Calu3 (cell line): ENCODE measurements around the gene MYO1B. TPM values are rescaled to one million over a fixed set of nuclear protein-coding genes. Genes with fewer than 3 reads are reported as not detected.

ENCODE experiments used
- BruUV-seq: library from RNA; stranded (reverse); fragments of 400-500 nt; replicated peaks from 2 replicates; lab custom pipeline; 2021; lab: Mats Ljungman, UMichigan
- CTCF ChIA-PET: fragments of 300-600 bp; sonication (Branson Sonifier 250); formaldehyde crosslinking; loops from one replicate; lab custom pipeline; 2022; ENCODE audit warnings: antibody characterized with exemption; lab: Charles Lee
- DNase-seq: peaks from one replicate; pipeline ENCODE4 v3.0.0; 2022
- H3K27ac Mint-ChIP-seq: one replicate; pipeline ENCODE4 v1.8.0; 2022; ENCODE audit warnings: mixed read lengths; ENCODE audit not compliant: unreplicated experiment
- H3K27me3 Mint-ChIP-seq: one replicate; pipeline ENCODE4 v1.8.0; 2022; ENCODE audit warnings: mixed read lengths; ENCODE audit not compliant: unreplicated experiment
- H3K36me3 Mint-ChIP-seq: one replicate; pipeline ENCODE4 v1.8.0; 2022; ENCODE audit warnings: mild to moderate bottlenecking, moderate library complexity, mixed read lengths; ENCODE audit not compliant: insufficient read depth, unreplicated experiment
- H3K4me1 Mint-ChIP-seq: one replicate; pipeline ENCODE4 v1.8.0; 2022; ENCODE audit warnings: mild to moderate bottlenecking, low read depth, mixed read lengths; ENCODE audit not compliant: unreplicated experiment
- H3K4me3 Mint-ChIP-seq: one replicate; pipeline ENCODE4 v1.8.0; 2022; ENCODE audit warnings: mild to moderate bottlenecking, low read depth, moderate library complexity, mixed read lengths; ENCODE audit not compliant: unreplicated experiment
- H3K9me3 Mint-ChIP-seq: one replicate; pipeline ENCODE4 v1.8.0; 2022; ENCODE audit warnings: low read depth, mixed read lengths; ENCODE audit not compliant: unreplicated experiment
- intact Hi-C: fragments of 100-400 bp; cut with micrococcal nuclease; formaldehyde crosslinking; loops from one replicate; pipeline ENCODE4 v1.10.0; 2022; ENCODE audit not compliant: unreplicated experiment
- total RNA-seq: library from RNA; stranded (reverse); gene quantifications from 2 replicates; pipeline ENCODE4 v1.2.3, GENCODE V29; 2022
- TF ChIP-seq, protein P1 (sequence below): fragments of 200-600 bp; IDR thresholded peaks from one replicate; pipeline ENCODE4 v1.8.0; 2022; ENCODE audit warnings: antibody characterized with exemption; ENCODE audit not compliant: unreplicated experiment

The MYO1B gene
- total RNA-seq, 1 experiment from 2014 or later: 64.5 TPM

DNA sequence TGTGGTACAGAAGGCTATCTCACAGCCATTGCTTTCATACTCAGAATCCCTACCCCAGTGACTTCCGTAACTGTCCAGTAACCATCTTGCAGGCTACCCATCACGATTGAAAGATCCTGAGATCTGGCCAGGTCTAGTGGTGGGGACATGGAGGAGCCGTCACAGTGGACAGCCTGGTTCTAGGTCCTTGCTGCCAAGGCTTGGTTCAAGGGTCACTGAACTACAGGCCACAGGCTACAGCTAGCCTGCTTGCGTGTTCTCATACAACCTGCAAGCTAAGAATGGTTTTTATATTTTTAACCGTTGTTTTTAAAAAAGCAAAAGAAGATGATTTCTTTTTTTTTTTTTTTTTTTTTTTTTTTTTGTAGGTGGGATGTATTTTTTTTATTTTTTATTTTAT, 151.6 kb downstream of the MYO1B start:
- Mint-ChIP-seq H3K9me3 (no peaks in the 10 kb centered on the region), H3K27me3 (no peaks in the 10 kb centered on the region), H3K4me1 (no peaks in the 10 kb centered on the region), H3K4me3 (no peak overlapping the region), H3K36me3 (peaks cover 12% of the 10 kb centered on the region), H3K27ac (no peak overlapping the region)
- no peak for DNase-seq
- CTCF ChIA-PET: no interaction called here
- intact Hi-C loops: no loop called here
- no TSS peak for BruUV-seq
- TF ChIP-seq, protein P1, sequence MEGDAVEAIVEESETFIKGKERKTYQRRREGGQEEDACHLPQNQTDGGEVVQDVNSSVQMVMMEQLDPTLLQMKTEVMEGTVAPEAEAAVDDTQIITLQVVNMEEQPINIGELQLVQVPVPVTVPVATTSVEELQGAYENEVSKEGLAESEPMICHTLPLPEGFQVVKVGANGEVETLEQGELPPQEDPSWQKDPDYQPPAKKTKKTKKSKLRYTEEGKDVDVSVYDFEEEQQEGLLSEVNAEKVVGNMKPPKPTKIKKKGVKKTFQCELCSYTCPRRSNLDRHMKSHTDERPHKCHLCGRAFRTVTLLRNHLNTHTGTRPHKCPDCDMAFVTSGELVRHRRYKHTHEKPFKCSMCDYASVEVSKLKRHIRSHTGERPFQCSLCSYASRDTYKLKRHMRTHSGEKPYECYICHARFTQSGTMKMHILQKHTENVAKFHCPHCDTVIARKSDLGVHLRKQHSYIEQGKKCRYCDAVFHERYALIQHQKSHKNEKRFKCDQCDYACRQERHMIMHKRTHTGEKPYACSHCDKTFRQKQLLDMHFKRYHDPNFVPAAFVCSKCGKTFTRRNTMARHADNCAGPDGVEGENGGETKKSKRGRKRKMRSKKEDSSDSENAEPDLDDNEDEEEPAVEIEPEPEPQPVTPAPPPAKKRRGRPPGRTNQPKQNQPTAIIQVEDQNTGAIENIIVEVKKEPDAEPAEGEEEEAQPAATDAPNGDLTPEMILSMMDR: no peak

DNA sequence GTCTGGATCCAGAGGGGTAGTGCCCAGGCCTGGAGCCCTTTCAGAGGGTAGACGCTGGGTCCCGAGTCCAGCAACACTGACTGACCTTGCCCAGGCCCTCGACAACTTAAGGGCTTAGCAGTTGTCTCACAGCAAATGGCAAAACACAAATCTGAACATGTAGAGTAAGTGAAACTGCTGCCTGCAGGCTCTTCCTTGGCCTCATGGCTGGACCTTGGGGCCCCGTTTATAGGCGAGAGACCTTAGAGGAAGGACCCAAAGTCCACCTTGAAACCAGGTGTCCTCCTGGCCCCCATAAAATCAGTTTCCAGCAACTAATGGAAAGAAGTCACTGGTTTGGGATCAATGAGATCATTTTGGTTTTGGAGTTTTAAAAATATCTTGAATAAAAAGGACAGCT, 154.4 kb downstream of the MYO1B start:
- Mint-ChIP-seq H3K27me3 (no peaks in the 10 kb centered on the region), H3K4me3 (no peak overlapping the region), H3K4me1 (peaks cover 4% of the 10 kb centered on the region), H3K9me3 (no peaks in the 10 kb centered on the region), H3K27ac (no peak overlapping the region), H3K36me3 (peaks cover 17% of the 10 kb centered on the region)
- no TSS peak for BruUV-seq
- CTCF ChIA-PET: no interaction called here
- DNase-seq: no peak
- intact Hi-C loops: no loop called here
- TF ChIP-seq, protein P1: no peak

DNA sequence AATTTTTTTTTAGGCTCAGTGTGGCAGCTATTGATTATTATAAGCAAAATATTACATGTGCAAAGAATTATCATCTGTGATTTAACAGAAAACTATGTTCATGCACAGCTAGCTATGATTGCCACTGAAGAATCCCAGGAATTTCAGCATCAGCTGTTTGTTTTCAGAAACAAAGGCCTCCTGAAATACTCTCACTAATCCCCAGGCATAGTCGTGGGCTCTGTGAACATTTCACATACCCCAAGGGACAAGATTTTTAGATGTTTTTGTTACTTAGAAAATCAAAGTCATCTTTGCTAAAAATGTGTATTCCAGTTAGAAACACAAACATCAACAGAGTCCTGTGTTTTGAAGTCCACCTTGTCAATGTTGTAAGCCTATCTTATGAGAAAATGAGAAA, 156.1 kb downstream of the MYO1B start:
- DNase-seq: no peak

DNA sequence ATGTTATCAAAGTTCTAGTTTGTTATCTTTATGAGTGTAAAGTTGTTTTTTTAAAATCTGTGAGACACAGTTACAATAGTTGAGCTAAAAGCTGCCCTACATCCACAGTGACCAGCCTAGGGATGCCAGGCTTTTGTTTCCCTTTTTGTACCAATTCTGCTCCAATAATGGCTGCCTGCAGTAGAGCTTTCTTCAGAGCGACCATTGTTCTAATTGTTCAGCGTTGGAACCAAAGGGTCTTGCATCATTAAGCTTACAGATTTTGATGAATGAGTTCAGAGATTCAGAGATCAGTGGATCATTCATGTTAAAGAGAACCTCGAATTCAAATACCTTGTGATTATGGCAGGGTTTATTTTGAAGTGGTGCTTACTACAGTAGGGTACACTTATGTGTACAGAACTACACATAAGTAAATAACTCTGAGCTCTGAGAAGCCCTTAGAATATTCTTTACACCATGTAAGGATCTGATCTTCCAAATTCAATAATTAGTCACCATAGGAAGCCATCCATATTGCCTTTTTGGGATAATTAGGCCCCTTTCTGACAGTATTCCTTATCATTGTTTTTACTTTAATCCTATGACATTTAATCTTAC, 157.9 kb downstream of the MYO1B start:
- Mint-ChIP-seq H3K9me3 (no peaks in the 10 kb centered on the region), H3K27ac (no peak overlapping the region), H3K36me3 (peaks cover 17% of the 10 kb centered on the region), H3K4me3 (no peak overlapping the region), H3K27me3 (no peaks in the 10 kb centered on the region), H3K4me1 (peaks cover 11% of the 10 kb centered on the region)
- CTCF ChIA-PET: no interaction called here
- intact Hi-C loops: no loop called here
- TF ChIP-seq, protein P1: no peak
- no peak for DNase-seq
- no TSS peak for BruUV-seq

More for the DNA sequence above, 156.1 kb downstream of the MYO1B start:
- Mint-ChIP-seq H3K27ac (no peak overlapping the region), H3K36me3 (peaks cover 17% of the 10 kb centered on the region), H3K4me1 (peaks cover 11% of the 10 kb centered on the region), H3K9me3 (no peaks in the 10 kb centered on the region), H3K27me3 (no peaks in the 10 kb centered on the region), H3K4me3 (no peak overlapping the region)
- TF ChIP-seq, protein P1: no peak
- intact Hi-C loops: no loop called here
- CTCF ChIA-PET: no interaction called here
- no TSS peak for BruUV-seq
